CD8-positive, alpha-beta memory T cell (primary cell): ENCODE data around the gene PACSIN3. TPM values are rescaled to one million over a fixed set of nuclear protein-coding genes. Genes with fewer than 3 reads are reported as not detected.
"Not testable (repeated sequence)": the region's sequence is repeated elsewhere in the genome, so short reads cannot be mapped to it uniquely, and the experiment has no call there.

Source experiments
- CTCF ChIA-PET: fragments of 350-600 bp; sonication (Branson Sonifier 250); formaldehyde crosslinking; loops from one replicate; lab custom pipeline; 2021; ENCODE audit warnings: antibody characterized with exemption; lab: Charles Lee
- POLR2A ChIA-PET: fragments of 350-600 bp; sonication (Branson Sonifier 250); formaldehyde crosslinking; loops from one replicate; lab custom pipeline; 2021; ENCODE audit warnings: antibody characterized with exemption; lab: Charles Lee
- DNase-seq, 5 donors: peaks; one replicate each; pipeline versions ENCODE4 v3.0.0 to v3.0.0-alpha.2; 2020 to 2022; ENCODE audit warnings: mixed read lengths in 1 of 5
- H3K27ac ChIP-seq: one replicate; pipeline ENCODE4 v1.7.0; 2013; ENCODE audit warnings: low read depth, mild to moderate bottlenecking, low read length, moderate library complexity
- H3K27me3 ChIP-seq: 2 replicates; pipeline ENCODE4 v1.7.0; 2013; ENCODE audit warnings: low read length, mild to moderate bottlenecking; ENCODE audit not compliant: insufficient read depth, poor library complexity, severe bottlenecking
- H3K36me3 ChIP-seq: 2 replicates; pipeline ENCODE4 v1.7.0; 2013; ENCODE audit warnings: mild to moderate bottlenecking, low read length, moderate library complexity; ENCODE audit not compliant: insufficient read depth
- H3K4me1 ChIP-seq: 2 replicates; pipeline ENCODE4 v1.7.0; 2013; ENCODE audit warnings: mild to moderate bottlenecking, low read length, moderate library complexity; ENCODE audit not compliant: insufficient read depth
- H3K4me3 ChIP-seq: 2 replicates; pipeline ENCODE4 v1.7.0; 2013; ENCODE audit warnings: mild to moderate bottlenecking, low read length
- H3K9me3 ChIP-seq: 2 replicates; pipeline ENCODE4 v1.7.0; 2013; ENCODE audit warnings: mild to moderate bottlenecking, low read length
- H3K27ac Mint-ChIP-seq, 8 donors: one replicate each; pipeline ENCODE4 v1.8.0; 2020 to 2021; ENCODE audit warnings: mixed read lengths in 8 of 8, mild to moderate bottlenecking in 6 of 8, inconsistent platforms in 3 of 8, moderate library complexity in 3 of 8
- H3K27me3 Mint-ChIP-seq, 2 donors: one replicate each; pipeline ENCODE4 v1.8.0; 2020 to 2021; ENCODE audit warnings: mixed read lengths in 2 of 2, mild to moderate bottlenecking in 1 of 2, moderate library complexity in 1 of 2
- H3K36me3 Mint-ChIP-seq, 3 donors: one replicate each; pipeline ENCODE4 v1.8.0; 2020 to 2021; ENCODE audit warnings: mixed read lengths in 3 of 3, inconsistent platforms in 1 of 3, mild to moderate bottlenecking in 1 of 3
- H3K4me1 Mint-ChIP-seq, 3 donors: one replicate each; pipeline ENCODE4 v1.8.0; 2020 to 2021; ENCODE audit warnings: mixed read lengths in 3 of 3, inconsistent platforms in 1 of 3, mild to moderate bottlenecking in 1 of 3
- H3K4me3 Mint-ChIP-seq, 7 donors: one replicate each; pipeline ENCODE4 v1.8.0; 2020 to 2021; ENCODE audit warnings: mixed read lengths in 7 of 7, mild to moderate bottlenecking in 6 of 7, moderate library complexity in 4 of 7, inconsistent platforms in 2 of 7
- H3K9me3 Mint-ChIP-seq, 5 donors: one replicate each; pipeline ENCODE4 v1.8.0; 2020 to 2022; ENCODE audit warnings: mixed read lengths in 5 of 5, mild to moderate bottlenecking in 3 of 5, moderate library complexity in 2 of 5, inconsistent platforms in 1 of 5
- polyA plus RNA-seq: library from polyadenylated mRNA; unstranded; fragments of 300-500 nt; fragmentation: Illumina TruSeq; gene quantifications from one replicate; pipeline ENCODE4 v1.2.3, GENCODE V29; 2021
- total RNA-seq, 2 experiments: library from RNA; stranded (reverse); gene quantifications; one replicate each; pipeline ENCODE4 v1.2.3, GENCODE V29; 2021

Gene PACSIN3
- total and polyA plus RNA-seq, 3 experiments from 2014 or later = 7.9 to 9.2 TPM; not detected in 1

DNA sequence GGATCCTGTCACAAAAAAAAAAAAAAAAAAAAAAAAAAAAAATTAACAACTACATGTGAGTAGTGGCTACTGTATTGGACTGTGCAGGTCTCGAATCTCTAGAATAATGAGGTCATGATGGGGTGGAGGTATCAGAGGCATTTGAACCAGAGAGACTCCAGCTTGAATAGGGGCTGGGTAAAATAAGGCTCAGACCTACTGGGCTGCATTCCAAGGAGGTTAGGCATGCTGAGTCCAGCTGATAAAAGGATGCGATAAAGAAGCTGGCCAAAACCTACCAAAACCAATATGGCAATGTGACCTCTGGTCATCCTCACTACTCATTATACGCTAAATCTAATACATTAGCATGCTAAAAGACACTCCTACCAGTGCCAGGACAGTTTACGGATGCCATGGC is 5.9 kb upstream of the PACSIN3 start:
- Mint-ChIP-seq H3K27me3 (peaks cover 4 to 13% of the 10 kb centered on the region in 2 donors), H3K4me1 (peaks cover 0 to 4% (median 0%) of the 10 kb centered on the region in 3 donors), H3K36me3 (no peaks in the 10 kb centered on the region), H3K27ac (no peak overlapping the region), H3K9me3 (no peaks in the 10 kb centered on the region), H3K4me3 (no peak overlapping the region)
- H3K36me3 ChIP-seq = no peaks in the 10 kb centered on the region
- no peak for DNase-seq
- H3K4me1 ChIP-seq = peaks cover under 1% of the 10 kb centered on the region
- H3K9me3 ChIP-seq = no peaks in the 10 kb centered on the region
- CTCF ChIA-PET = no interaction called here
- H3K4me3 ChIP-seq = no peak overlapping the region
- POLR2A ChIA-PET = interaction anchor here (0.5 to 0.7 kb wide), 2 partner anchors 516 to 569 kb away, joined by 5 to 14 read pairs; no protein-coding TSS in a partner anchor
- H3K27ac ChIP-seq = no peak overlapping the region
- H3K27me3 ChIP-seq = peaks cover 1% of the 10 kb centered on the region

DNA sequence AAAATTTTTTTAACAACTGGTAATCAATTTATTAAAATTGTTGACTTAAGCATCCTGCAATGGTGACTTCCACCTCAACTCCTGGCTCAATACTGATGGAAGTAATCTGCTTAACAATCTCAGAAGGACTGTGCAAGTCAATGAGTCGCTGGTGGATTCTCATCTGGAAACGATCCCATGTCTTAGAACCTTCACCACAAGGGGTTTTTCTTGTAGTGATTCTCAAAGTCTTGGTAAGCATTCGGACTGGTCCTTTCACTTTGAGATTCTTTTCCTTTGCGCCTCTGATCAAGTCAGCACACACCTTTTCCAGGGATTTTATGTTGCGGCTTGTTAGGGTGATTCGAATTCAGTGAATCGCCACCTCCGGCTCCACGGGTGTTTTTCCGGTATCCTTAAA is 4.9 kb upstream of the PACSIN3 start:
- H3K36me3 ChIP-seq, H3K4me3 Mint-ChIP-seq, H3K27ac Mint-ChIP-seq, DNase-seq, H3K27me3 ChIP-seq, H3K36me3 Mint-ChIP-seq, H3K27ac ChIP-seq, H3K4me3 ChIP-seq, H3K9me3 ChIP-seq, H3K9me3 Mint-ChIP-seq, H3K4me1 ChIP-seq, CTCF ChIA-PET: not testable (repeated sequence)
- POLR2A ChIA-PET = interaction anchor here (0.7 kb wide), 1 partner anchor 568 kb away, joined by 14 read pairs; no protein-coding TSS in a partner anchor
- peaks cover 5 to 11% (median 5%) of the 10 kb centered on the region in 3 donors for H3K4me1 Mint-ChIP-seq
- H3K27me3 Mint-ChIP-seq = peaks cover 4 to 17% of the 10 kb centered on the region in 2 donors

GRCh38 chr11:47189100-47189834 is 3.0 kb upstream of the PACSIN3 start:
- Mint-ChIP-seq H3K4me1 (peaks cover 5 to 11% (median 5%) of the 10 kb centered on the region in 3 donors), H3K36me3 (no peaks in the 10 kb centered on the region), H3K27me3 (peaks cover 2 to 24% of the 10 kb centered on the region in 2 donors), H3K9me3 (no peaks in the 10 kb centered on the region), H3K4me3 (peak overlapping the region in 1 of 7 donors; percentile 6), H3K27ac (no peak overlapping the region)
- Histone ChIP-seq H3K36me3 (no peaks in the 10 kb centered on the region), H3K27ac (no peak overlapping the region), H3K4me1 (peaks cover 12% of the 10 kb centered on the region), H3K4me3 (no peak overlapping the region), H3K9me3 (no peaks in the 10 kb centered on the region), H3K27me3 (peaks cover 17% of the 10 kb centered on the region)
- ChIA-PET CTCF (interaction anchor here (1.5 kb wide), 1 partner anchor 12 kb away, joined by 5 read pairs; no protein-coding TSS in a partner anchor), POLR2A (interaction anchor here (0.7 kb wide), 1 partner anchor 723 kb away, joined by 7 read pairs; no protein-coding TSS in a partner anchor)
- DNase-seq = no peak

GRCh38 chr11:47188259-47188658 is 2.0 kb upstream of the PACSIN3 start:
- H3K27ac Mint-ChIP-seq = no peak overlapping the region
- Histone ChIP-seq H3K36me3 (no peaks in the 10 kb centered on the region), H3K4me1 (peaks cover 12% of the 10 kb centered on the region), H3K27ac (no peak overlapping the region), H3K27me3 (peaks cover 21% of the 10 kb centered on the region), H3K4me3 (no peak overlapping the region), H3K9me3 (no peaks in the 10 kb centered on the region)
- ChIA-PET POLR2A (no interaction called here), CTCF (interaction anchor here (1.0 to 2.2 kb wide), 5 partner anchors 11 to 185 kb away, joined by 3 to 21 read pairs (median 6); partner anchors contain the start of genes ACP2 and ARFGAP2)
- H3K36me3 Mint-ChIP-seq = no peaks in the 10 kb centered on the region
- DNase-seq = no peak
- peaks cover 8 to 31% of the 10 kb centered on the region in 2 donors for H3K27me3 Mint-ChIP-seq
- H3K4me1 Mint-ChIP-seq = peaks cover 5 to 11% (median 5%) of the 10 kb centered on the region in 3 donors
- no peaks in the 10 kb centered on the region for H3K9me3 Mint-ChIP-seq
- H3K4me3 Mint-ChIP-seq = peak overlapping the region in 3 of 7 donors; percentile 9 to 83 (median 69)

DNA sequence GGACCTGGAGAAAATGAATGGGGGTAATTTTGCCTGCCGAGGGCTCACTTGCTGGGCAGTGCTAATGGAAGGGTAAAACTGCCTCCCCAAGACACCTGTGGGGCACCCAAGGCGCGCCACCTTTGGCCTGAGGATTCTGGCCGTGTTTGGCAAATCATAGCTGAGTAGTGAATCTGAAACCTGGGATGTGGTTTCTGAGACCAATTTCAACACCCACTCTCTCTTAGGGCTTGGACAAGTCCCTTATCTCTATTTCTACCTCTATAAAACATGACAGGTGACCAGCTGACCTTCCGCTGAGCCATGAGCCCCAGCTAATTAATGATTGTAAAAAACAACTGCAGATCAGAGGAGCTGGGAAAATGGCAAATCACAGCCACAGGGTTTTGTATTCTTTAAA is 1.5 kb upstream of the PACSIN3 start:
- Histone ChIP-seq H3K4me3 (no peak overlapping the region), H3K9me3 (no peaks in the 10 kb centered on the region), H3K27ac (no peak overlapping the region), H3K4me1 (peaks cover 12% of the 10 kb centered on the region), H3K36me3 (no peaks in the 10 kb centered on the region), H3K27me3 (peaks cover 22% of the 10 kb centered on the region)
- Mint-ChIP-seq H3K27ac (no peak overlapping the region), H3K4me3 (peak overlapping the region in 4 of 7 donors; percentile 36 to 83 (median 67)), H3K9me3 (no peaks in the 10 kb centered on the region), H3K36me3 (no peaks in the 10 kb centered on the region), H3K27me3 (peaks cover 8 to 31% of the 10 kb centered on the region in 2 donors), H3K4me1 (peaks cover 5 to 11% (median 5%) of the 10 kb centered on the region in 3 donors)
- CTCF ChIA-PET = interaction anchor here (1.0 to 2.2 kb wide), 6 partner anchors 10 to 186 kb away, joined by 3 to 21 read pairs (median 4); partner anchors contain the start of genes ACP2 and ARFGAP2
- POLR2A ChIA-PET = interaction anchor here (1.7 kb wide), 1 partner anchor 27 kb away, joined by 11 read pairs; the partner anchor contains the start of gene DDB2
- no peak for DNase-seq

GRCh38 chr11:47186700-47187695 is 764 bp upstream of the PACSIN3 start:
- H3K4me1 Mint-ChIP-seq = peaks cover 5 to 11% (median 5%) of the 10 kb centered on the region in 3 donors
- H3K36me3 Mint-ChIP-seq = no peaks in the 10 kb centered on the region
- H3K4me1 ChIP-seq = peaks cover 12% of the 10 kb centered on the region
- no peaks in the 10 kb centered on the region for H3K36me3 ChIP-seq
- H3K27me3 Mint-ChIP-seq = peaks cover 15 to 31% of the 10 kb centered on the region in 2 donors
- H3K9me3 ChIP-seq = no peaks in the 10 kb centered on the region
- H3K27ac Mint-ChIP-seq = peak overlapping the region in 3 of 8 donors; percentile 58 to 78 (median 77)
- peaks cover 22% of the 10 kb centered on the region for H3K27me3 ChIP-seq
- H3K9me3 Mint-ChIP-seq = no peaks in the 10 kb centered on the region
- ChIA-PET CTCF (interaction anchor here (1.0 to 2.2 kb wide), 6 partner anchors 9 to 186 kb away, joined by 3 to 21 read pairs (median 4); partner anchors contain the start of genes ACP2 and ARFGAP2), POLR2A (interaction anchor here (1.7 kb wide), 1 partner anchor 28 kb away, joined by 11 read pairs; the partner anchor contains the start of gene DDB2)
- H3K27ac ChIP-seq = no peak overlapping the region
- peak overlapping the region; percentile 55 for H3K4me3 ChIP-seq
- DNase-seq = peak in 4 of 5 donors; percentile 10 to 40 (median 16)
- H3K4me3 Mint-ChIP-seq = peak overlapping the region; percentile 78 to 91 (median 83)
